ENCODE data around the gene SRSF7. TPM values are rescaled to one million over a fixed set of nuclear protein-coding genes. Genes with fewer than 3 reads are reported as not detected.
"Not testable (repeated sequence)": the region's sequence is repeated elsewhere in the genome, so short reads cannot be mapped to it uniquely, and the experiment has no call there.

The SRSF7 gene
- total and polyA plus RNA-seq, 8 donors, result 57.9 to 163 (median 95.4) TPM

DNA sequence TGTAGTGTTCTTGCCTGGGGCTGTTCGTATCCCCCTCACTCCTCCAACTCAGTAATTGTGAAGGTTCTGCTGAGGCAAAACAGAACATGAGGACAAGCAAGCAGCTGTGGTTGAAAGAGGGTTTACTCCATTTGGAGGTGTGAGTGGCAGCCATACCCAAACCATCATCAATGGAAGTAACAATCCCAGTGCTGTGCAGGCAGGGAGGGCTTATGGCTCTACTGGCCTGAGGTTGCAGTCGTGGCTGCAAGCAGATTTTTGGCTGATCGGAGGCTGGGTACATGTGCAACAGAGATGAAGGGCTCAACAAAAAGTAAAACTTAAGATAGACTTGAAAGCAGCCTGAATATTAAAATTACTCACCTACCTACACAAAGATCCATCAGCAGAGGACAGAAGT lies 13.2 kb downstream of the SRSF7 start:
- intact Hi-C loops (cut with DNase I; ENCODE audit: low total_unique reads), result no loop called here
- H3K27ac ChIP-seq, result peak overlapping the region in 4 of 5 donors; percentile 54 to 79 (median 68)
- H3K36me3 ChIP-seq, result peaks cover 10 to 53% (median 45%) of the 10 kb centered on the region in 4 donors
- TF ChIP-seq, protein P1, sequence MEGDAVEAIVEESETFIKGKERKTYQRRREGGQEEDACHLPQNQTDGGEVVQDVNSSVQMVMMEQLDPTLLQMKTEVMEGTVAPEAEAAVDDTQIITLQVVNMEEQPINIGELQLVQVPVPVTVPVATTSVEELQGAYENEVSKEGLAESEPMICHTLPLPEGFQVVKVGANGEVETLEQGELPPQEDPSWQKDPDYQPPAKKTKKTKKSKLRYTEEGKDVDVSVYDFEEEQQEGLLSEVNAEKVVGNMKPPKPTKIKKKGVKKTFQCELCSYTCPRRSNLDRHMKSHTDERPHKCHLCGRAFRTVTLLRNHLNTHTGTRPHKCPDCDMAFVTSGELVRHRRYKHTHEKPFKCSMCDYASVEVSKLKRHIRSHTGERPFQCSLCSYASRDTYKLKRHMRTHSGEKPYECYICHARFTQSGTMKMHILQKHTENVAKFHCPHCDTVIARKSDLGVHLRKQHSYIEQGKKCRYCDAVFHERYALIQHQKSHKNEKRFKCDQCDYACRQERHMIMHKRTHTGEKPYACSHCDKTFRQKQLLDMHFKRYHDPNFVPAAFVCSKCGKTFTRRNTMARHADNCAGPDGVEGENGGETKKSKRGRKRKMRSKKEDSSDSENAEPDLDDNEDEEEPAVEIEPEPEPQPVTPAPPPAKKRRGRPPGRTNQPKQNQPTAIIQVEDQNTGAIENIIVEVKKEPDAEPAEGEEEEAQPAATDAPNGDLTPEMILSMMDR (IDR thresholded peaks at IDR 0.05), result no peak
- TF ChIP-seq POLR2AphosphoS5 (IDR thresholded peaks at IDR 0.05) (no peak), POLR2A (IDR thresholded peaks at IDR 0.05) (no peak), EP300 (IDR thresholded peaks at IDR 0.05) (no peak)
- H3K27me3 ChIP-seq, result no peaks in the 10 kb centered on the region
- H3K9me3 ChIP-seq, result no peaks in the 10 kb centered on the region
- WGBS, 5 donors, result 83 to 90% (median 88%) methylated on average over 3 of the region's 3 CpGs
- peaks cover 0 to 60% (median 24%) of the 10 kb centered on the region in 4 donors for H3K4me1 ChIP-seq
- no peak overlapping the region for H3K4me3 ChIP-seq
- DNase-seq, result no peak

- intact Hi-C loops (cut with DNase I; ENCODE audit: low total_unique reads); H3K27me3 ChIP-seq; H3K4me3 ChIP-seq; H3K9me3 ChIP-seq: not testable (repeated sequence)
- H3K27ac ChIP-seq, result peak overlapping the region in 4 of 5 donors; percentile 54 to 79 (median 68)
- peaks cover 0 to 60% (median 20%) of the 10 kb centered on the region in 4 donors for H3K4me1 ChIP-seq
- peaks cover 10 to 53% (median 45%) of the 10 kb centered on the region in 4 donors for H3K36me3 ChIP-seq
- 72 to 87% (median 78%) methylated on average over 11 of the region's 11 CpGs for WGBS, 5 donors
- peak in 1 of 2 donors; percentile 32 for DNase-seq
- TF ChIP-seq EP300 (IDR thresholded peaks at IDR 0.05), result peak; percentile 56
- TF ChIP-seq POLR2AphosphoS5 (IDR thresholded peaks at IDR 0.05), result peak; percentile 33 to 81 (median 62)
Measured at GRCh38 chr2:38737000-38737698, 14.0 kb downstream of the SRSF7 start.

GRCh38 chr2:38735999-38736320 lies 15.2 kb downstream of the SRSF7 start:
- no peak for DNase-seq
- peak overlapping the region in 2 of 5 donors; percentile 66 to 79 for H3K27ac ChIP-seq
- H3K9me3 ChIP-seq, result no peaks in the 10 kb centered on the region
- intact Hi-C loops (cut with DNase I; ENCODE audit: low total_unique reads), result no loop called here
- peaks cover 0 to 54% (median 13%) of the 10 kb centered on the region in 4 donors for H3K4me1 ChIP-seq
- no peak overlapping the region for H3K4me3 ChIP-seq
- no peak for TF ChIP-seq POLR2AphosphoS5 (IDR thresholded peaks at IDR 0.05)
- TF ChIP-seq, protein P1 (IDR thresholded peaks at IDR 0.05), result no peak
- no peak for TF ChIP-seq EP300 (IDR thresholded peaks at IDR 0.05)
- peaks cover 10 to 57% (median 48%) of the 10 kb centered on the region in 4 donors for H3K36me3 ChIP-seq
- 62 to 77% (median 70%) methylated on average over 4 of the region's 4 CpGs for WGBS, 5 donors
- H3K27me3 ChIP-seq, result no peaks in the 10 kb centered on the region

- DNase-seq, result no peak
- Histone ChIP-seq H3K4me3 (no peak overlapping the region), H3K27ac (peak overlapping the region in 1 of 5 donors; percentile 24), H3K9me3 (no peaks in the 10 kb centered on the region), H3K36me3 (peaks cover 10 to 72% (median 60%) of the 10 kb centered on the region in 4 donors), H3K4me1 (peaks cover 0 to 48% (median 11%) of the 10 kb centered on the region in 4 donors), H3K27me3 (no peaks in the 10 kb centered on the region)
- TF ChIP-seq EP300 (IDR thresholded peaks at IDR 0.05), result no peak
- no peak for TF ChIP-seq POLR2A (IDR thresholded peaks at IDR 0.05)
- TF ChIP-seq, protein P1 (IDR thresholded peaks at IDR 0.05), result no peak
- TF ChIP-seq POLR2AphosphoS5 (IDR thresholded peaks at IDR 0.05), result no peak
- intact Hi-C loops (cut with DNase I; ENCODE audit: low total_unique reads), result no loop called here
- WGBS, 5 donors, result 62 to 72% (median 68%) methylated on average over 9 of the region's 9 CpGs
Measured at GRCh38 chr2:38734299-38735058, 16.7 kb downstream of the SRSF7 start.
